ENCODE measurements around the gene TTYH1.

DNA sequence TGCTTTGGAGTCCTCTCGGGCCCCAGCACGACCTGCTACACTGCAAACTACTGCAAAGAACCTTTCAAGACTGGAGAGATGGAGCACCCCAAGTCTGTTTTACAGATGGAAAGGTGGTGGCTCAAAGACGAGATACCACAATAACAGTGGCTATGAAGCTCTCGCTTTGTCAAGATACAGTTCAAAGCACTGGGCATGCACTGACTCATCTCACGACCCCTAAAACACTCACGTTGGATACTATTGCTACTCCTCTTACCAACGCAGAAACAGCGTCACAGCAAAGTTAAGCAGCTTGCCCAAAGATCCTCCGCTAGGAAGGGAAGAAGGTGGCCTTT lies 26.5 kb upstream of the TTYH1 start:
- TF ChIP-seq POLR2AphosphoS5 (IDR thresholded peaks at IDR 0.05; ENCODE audit: low read depth, low read length), result no peak
- TF ChIP-seq TAF1 (IDR thresholded peaks at IDR 0.05; ENCODE audit: borderline replicate concordance, low read depth, low read length), result no peak
